Non-pigmented ciliary epithelial cell (primary cell): Measurements from ENCODE around the gene ASIC3.
"Not testable (repeated sequence)": the region's sequence is repeated elsewhere in the genome, so short reads cannot be mapped to it uniquely, and the experiment has no call there.

ENCODE experiments used
- DNase-seq: peaks from one replicate; pipeline ENCODE4 v3.0.0-alpha.2; 2010; ENCODE audit warnings: low read depth

The ASIC3 gene

DNA sequence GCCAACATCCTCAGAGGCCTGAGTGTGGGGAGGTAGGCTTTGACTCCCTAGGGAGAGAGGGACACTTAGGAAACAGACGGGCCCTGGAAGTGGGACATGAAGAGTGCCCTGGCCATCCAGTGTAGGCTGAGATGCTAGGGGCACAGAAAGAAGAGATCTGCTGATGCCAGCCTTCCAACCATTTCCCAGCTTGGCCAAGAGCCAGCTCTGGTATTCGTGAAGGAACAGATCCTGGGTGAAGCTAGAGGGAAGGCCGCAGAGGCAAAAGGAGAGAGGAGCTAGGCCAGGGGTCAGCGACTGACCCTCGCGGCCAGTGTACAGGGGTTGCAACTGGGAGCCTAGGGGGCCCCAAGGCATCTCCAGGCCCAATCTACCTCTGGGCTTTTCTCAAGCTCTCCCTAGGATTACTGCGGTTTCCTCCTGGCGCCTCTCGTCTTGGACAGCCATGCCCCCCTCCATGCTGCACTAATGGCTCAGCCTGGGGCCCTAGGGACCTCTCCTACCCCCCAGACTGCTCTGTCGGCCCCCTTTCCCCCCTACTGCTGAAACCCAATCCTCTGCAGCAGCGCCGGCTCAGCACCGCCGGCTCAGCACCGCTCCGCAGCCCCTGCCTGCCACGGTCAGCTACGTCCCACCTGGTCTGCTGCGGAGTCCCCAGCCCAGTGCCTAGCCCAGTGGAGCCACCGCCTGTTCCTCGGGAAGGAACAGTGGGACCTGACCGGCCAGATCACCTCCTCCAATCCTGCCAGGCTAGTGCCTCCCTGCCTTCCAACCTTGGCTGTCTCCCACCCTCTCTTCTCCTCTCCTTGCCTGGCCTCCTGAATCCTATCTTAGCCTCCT, at the start of gene ASIC3:
TSS of gene ASIC3 (plus strand) at position 556 of the 840 bp plus-strand sequence. CDS start 355 bp downstream, outside the sequence.
- DNase-seq = no peak

DNA sequence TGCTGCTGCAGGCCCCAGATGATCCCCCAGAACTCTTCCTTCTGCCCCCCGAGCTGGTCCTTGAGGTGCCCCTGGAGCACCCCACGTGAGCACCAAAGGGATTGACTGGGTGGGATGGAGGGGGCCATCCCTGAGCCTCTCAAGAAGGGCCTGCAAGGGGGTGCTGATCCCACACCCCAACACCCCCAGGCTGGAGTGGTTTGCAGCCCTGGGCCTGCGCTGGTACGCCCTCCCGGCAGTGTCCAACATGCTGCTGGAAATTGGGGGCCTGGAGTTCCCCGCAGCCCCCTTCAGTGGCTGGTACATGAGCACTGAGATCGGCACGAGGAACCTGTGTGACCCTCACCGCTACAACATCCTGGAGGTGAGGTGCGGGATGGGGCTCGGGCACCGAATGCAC, 49.3 kb upstream of the ASIC3 start:
- DNase-seq = no peak

GRCh38 chr7:150999497-151000230, 48.7 kb upstream of the ASIC3 start:
- no peak for DNase-seq

- DNase-seq = no peak
Observed at GRCh38 chr7:151000897-151001495, 47.3 kb upstream of the ASIC3 start.

DNA sequence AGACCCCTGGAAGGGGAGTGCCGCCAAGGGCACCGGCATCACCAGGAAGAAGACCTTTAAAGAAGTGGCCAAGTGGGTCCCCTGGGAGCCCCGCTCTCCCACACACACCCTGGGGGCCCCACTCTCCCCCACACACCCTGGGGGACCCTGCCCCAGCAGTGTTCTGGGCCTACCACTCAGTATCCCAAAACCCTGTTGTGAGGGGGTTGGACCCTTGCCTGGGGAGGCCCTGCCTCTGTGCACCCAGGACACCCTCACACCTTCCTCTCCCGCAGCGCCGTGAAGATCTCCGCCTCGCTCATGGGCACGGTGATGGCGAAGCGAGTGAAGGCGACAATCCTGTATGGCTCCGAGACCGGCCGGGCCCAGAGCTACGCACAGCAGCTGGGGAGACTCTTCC, 46.8 kb upstream of the ASIC3 start:
- no peak for DNase-seq

DNA sequence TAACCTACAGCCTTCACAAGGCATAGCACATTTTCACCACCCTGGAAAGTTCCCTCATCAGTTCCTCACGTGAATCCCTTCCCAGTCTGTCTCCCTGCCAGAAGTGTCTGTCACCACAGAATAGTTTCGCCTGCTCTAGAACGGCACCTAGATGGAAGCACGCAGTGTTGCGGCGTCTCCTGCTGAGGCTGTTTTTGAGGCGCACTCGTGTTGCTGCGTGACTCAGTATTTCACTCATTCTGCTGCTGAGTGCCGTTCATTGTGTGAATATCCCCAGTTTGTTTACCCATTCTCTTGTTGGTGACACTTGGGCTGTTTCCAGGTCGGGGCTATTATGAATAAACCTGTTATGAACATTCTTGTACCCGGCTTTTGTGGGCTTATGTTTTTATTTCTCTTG, 44.8 kb upstream of the ASIC3 start:
- no peak for DNase-seq

GRCh38 chr7:151005566-151005965, 42.8 kb upstream of the ASIC3 start:
- DNase-seq = no peak

DNA sequence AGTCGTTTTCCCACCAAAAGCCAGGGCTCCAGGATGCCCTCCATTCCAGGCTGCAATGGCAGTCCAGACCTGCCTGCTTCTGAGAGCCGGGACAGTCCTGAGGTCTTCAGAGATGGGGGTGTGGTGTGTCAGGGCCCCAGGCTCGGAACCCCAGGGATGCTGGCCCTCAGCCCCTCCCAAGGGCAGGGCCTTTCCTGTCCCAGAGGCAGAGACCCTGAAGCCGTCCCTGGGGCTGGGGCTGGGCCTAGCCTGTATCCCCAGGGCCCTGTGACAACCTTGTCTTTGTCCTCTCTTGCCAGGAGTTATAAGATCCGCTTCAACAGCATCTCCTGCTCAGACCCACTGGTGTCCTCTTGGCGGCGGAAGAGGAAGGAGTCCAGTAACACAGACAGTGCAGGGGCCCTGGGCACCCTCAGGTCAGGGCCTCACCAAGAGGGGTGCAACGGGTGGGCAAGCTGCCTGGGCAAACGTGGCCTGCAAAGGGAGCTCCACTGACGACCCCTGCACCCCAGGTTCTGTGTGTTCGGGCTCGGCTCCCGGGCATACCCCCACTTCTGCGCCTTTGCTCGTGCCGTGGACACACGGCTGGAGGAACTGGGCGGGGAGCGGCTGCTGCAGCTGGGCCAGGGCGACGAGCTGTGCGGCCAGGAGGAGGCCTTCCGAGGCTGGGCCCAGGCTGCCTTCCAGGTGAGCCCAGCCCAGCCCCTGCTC, 41.6 kb upstream of the ASIC3 start:
- no peak for DNase-seq

GRCh38 chr7:151007469-151007898, 40.8 kb upstream of the ASIC3 start:
- no peak for DNase-seq

DNA sequence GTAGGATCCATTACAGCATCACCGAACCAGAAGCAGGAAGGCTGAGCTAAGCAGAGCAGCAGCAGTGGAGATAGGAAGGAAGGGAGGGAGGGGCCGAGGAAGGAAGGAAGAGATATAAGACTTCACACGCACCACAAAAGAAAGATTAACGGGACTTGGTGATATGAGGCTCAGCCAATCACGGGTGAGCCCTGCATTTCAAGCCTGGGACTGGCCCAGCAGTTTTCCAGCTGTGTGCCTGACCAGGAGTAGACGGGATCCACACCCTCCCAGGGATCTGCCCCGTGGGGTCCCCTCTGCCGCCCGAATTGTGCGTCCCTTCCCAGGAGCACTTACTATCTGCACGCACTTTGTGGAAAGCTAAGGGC, 40.2 kb upstream of the ASIC3 start:
- DNase-seq = no peak

DNA sequence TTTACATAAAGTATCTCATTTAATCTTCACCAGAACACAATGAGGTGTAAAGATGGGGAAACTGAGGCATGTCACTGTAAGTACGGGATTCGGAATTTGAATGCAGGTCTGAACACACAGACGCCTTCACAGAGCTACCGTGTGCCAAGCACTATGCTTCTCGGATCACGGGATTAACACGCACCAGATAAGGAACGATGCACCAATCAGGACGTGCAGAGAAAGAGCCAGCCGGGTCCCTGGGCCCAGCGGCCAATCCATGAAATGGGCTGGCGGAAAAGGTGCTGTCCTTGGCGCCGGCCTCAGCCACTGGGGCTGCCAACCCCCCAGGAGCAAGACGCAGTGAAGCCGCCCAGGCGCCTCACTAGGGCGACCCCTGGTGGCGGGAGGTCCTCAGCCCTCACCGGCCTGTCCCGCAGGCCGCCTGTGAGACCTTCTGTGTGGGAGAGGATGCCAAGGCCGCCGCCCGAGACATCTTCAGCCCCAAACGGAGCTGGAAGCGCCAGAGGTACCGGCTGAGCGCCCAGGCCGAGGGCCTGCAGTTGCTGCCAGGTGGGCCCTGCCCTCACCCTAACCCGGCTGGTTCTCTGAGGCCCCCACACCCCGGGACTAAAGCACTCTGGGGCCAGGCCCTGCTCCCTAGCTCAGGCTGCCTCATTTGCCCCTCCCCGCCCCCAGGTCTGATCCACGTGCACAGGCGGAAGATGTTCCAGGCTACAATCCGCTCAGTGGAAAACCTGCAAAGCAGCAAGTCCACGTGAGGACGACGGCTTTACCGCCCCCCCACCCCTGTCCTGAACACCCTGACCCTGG, 39.6 kb upstream of the ASIC3 start:
- no peak for DNase-seq

DNA sequence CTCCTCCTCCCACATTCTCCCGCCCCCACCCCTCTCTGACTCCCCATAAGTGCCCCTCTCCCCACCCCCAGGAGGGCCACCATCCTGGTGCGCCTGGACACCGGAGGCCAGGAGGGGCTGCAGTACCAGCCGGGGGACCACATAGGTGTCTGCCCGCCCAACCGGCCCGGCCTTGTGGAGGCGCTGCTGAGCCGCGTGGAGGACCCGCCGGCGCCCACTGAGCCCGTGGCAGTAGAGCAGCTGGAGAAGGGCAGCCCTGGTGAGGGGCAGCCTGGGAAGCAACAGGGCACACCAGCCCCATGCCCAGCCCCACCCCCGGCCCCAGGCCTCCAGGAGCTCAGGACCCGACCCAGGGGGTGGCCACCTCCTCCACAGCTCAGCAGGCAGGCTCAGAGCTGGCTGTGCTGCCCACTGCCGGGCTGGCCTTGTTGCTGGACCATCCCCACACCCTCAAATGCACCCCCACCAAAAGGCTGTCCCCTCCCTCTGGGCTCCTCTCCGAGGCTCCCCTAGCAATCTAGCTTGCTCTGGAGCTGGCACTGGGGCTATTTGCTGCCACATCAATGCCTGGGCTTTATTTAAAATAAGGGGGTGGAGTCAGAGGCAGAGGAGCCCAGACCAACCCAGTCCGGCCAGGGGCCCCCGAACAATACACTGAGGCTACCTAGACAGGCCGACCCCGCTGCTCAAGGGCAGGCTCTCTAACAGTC, 38.8 kb upstream of the ASIC3 start:
- no peak for DNase-seq

GRCh38 chr7:151010037-151010306, 38.4 kb upstream of the ASIC3 start:
- no peak for DNase-seq

DNA sequence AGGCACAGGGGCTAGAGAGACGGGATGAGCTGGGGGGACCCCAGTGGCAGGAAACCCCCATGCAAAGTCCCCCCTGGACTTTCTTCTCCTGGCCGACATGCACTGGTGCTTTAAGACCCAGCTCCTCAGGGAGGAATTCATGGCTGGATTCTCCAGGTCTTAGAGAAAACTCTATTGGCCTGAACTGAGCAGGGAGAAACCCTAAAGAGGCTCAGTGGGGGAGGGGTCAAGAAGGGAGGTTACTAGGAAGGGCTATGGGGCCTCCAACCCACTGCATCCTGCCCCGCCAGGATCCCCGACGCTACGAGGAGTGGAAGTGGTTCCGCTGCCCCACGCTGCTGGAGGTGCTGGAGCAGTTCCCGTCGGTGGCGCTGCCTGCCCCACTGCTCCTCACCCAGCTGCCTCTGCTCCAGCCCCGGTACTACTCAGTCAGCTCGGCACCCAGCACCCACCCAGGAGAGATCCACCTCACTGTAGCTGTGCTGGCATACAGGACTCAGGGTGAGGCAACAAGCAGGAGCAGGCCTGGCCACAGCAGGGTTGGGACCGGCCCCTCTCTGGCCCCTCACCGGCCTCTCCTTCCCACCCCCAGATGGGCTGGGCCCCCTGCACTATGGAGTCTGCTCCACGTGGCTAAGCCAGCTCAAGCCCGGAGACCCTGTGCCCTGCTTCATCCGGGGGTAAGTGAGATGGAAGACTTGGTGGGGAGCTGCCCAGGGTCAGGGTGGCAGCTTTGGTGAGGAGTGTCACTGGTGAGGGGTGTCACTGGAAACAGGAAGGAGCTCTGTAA, 37.8 kb upstream of the ASIC3 start:
- no peak for DNase-seq

- DNase-seq = no peak
Observed at GRCh38 chr7:151011097-151011409, 37.3 kb upstream of the ASIC3 start.

GRCh38 chr7:151011616-151012015, 36.7 kb upstream of the ASIC3 start:
- DNase-seq = not testable (repeated sequence)

DNA sequence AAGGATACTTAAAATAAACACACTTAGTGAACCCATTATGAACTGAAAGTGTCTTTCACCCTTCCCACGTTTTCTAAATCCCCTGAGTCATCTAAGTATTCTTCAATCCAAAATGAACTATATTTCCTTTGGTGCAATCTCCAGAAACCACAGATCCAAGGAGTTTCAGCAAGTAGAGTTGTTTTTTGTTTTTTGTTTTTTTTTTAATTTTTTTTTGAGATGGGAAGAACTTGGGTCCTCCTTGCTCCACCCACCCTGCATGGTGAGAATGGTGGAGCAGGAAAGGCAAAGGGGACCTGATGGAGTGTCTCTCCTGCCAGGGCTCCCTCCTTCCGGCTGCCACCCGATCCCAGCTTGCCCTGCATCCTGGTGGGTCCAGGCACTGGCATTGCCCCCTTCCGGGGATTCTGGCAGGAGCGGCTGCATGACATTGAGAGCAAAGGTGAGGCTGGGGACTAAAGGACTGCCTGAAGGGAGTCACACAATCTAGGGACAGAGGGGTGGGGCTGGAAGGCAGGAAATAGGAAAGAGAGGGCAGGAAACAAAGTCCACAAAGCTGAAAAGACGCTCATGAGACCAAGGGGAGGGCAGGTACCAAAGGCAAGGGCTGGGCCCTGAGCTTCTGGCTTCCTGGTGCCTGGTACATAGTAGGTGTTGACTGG, 36.2 kb upstream of the ASIC3 start:
- no peak for DNase-seq

- no peak for DNase-seq
Observed at GRCh38 chr7:151012911-151013347, 35.4 kb upstream of the ASIC3 start.

DNA sequence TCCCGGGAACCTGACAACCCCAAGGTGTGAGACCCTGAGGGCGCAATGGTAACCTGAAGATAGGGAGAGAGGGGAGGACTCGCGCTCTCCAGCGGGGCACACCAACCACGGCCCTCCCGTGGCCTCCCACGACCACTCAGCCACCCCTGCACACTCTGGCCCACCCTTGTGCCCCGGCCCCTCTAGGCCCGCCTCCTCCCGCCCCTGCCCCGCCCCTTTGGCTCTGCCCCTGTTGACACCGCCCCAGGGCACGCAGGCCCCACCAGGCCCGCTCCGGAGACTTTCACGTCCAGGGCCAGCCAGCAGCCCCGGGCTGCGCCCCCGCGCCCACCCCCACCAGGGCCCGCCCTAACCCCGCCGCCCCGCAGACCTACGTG, 35.0 kb upstream of the ASIC3 start:
- DNase-seq = no peak
